Hippocampal formation (tissue), 2 donors: ENCODE measurements around the gene NEMP1.
"Not testable (repeated sequence)": the region's sequence is repeated elsewhere in the genome, so short reads cannot be mapped to it uniquely, and the experiment has no call there.

Source experiments
- DNase-seq, 2 donors: peaks; one replicate each; lab custom pipeline; 2025; lab: John Stamatoyannopoulos, UW

The NEMP1 gene

DNA sequence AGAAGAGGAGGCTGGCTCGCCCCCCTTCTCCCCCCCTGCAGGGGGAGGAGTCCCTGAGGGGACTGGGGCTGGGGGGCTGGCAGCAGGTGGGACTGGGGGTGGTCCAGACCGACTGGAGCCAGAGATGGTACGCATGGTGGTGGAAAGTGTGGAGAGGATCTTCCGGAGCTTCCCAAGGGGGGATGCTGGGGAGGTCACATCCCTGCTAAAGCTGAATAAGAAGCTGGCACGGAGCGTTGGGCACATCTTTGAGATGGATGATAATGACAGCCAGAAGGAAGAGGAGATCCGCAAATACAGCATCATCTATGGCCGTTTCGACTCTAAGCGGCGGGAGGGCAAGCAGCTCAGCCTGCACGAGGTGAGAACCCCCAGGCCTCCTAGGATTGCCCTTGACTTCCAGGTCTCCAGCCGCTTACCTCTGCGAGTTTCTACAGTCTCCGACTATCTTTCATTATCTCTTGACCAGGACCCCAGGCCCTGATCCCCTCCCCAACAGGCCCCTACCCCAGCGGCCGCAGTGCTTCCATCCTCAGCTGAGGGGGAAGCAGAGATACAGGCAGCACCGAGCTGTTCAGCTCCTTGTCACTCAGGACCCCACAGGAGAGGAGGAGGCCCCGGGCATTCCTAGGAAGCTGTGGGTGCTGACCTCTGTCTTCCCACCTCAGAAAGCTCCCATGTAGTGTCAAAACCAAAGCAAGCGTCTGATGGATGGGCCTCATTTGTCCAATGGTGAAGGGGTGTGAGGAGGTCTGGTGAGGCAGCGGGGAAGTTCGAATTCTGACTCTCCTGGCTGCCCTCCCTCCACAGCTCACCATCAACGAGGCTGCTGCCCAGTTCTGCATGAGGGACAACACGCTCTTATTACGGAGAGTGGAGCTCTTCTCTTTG is 13.3 kb upstream of the NEMP1 start:
- DNase-seq = no peak

DNA sequence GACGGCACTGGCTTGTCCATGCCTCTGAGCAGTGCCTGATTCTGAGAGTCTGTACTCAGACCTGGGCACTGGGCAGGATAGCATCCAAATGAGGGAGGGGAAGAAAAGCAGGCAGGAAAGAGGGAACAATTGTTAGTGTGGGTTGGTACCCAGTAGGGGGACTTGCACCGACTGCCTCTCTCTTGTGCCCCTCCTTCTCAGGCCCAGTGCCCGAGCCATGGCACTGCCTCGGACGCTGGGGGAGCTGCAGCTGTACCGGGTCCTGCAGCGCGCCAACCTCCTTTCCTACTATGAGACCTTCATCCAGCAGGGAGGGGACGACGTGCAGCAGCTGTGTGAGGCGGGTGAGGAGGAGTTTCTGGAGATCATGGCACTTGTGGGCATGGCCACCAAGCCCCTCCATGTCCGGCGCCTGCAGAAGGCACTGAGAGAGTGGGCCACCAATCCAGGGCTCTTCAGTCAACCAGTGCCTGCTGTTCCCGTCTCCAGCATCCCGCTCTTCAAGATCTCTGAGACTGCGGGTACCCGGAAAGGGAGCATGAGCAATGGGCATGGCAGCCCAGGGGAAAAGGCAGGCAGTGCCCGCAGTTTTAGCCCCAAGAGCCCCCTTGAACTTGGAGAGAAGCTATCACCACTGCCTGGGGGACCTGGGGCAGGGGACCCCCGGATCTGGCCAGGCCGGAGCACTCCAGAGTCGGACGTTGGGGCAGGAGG is 12.5 kb upstream of the NEMP1 start:
- peak; percentile 55 to 56 for DNase-seq

- no peak for DNase-seq
These were observed 11.9 kb upstream of the NEMP1 start for GRCh38 chr12:57090490-57090889.

DNA sequence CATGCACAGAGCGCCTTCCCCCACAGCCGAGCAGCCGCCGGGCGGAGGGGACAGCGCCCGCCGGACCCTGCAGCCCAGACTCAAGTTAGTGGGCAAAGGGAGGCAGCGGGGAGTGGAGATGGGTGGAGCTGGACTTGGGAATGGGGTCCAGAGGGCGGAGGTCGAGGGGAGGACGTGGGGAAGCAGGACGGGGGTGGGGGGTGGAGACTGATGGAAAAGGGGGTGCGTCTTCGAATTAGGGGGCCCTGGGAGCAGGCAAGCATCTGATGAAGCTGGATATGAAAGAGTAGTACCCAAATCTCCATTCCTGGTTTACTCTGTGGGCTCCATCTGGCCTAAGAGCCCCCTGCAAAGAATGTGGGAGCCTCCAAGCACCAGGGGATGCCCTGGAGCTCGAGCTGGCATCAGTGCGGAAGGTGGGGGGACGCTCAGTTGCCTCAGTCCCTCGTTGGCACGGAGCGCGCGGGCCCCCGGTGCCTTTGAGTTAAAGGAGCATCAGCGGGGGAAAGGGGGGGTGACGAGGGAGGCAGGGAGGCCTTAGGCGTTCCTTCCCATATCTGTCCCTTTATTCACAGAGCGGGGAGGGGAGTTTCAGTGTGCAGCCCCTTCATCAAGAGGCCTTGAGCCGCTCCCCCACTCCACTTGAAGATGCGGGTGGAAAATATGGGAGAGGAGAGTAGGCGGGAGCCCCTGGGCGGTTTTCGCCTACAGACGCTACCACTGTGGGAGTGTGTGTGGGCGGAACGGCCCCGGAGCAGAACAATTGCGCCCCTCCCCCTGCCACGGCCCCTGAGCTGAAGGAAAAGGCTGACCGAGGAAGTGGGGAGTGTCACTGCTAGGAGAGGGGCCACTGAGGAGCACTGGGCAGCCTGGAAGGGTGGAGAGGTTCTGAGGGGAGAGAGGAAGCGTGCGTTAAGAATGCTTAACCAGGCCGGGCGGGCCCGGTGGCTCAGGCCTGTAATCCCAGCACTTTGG is 11.0 kb upstream of the NEMP1 start:
- DNase-seq = peak in 1 of 2 donors; percentile 41

DNA sequence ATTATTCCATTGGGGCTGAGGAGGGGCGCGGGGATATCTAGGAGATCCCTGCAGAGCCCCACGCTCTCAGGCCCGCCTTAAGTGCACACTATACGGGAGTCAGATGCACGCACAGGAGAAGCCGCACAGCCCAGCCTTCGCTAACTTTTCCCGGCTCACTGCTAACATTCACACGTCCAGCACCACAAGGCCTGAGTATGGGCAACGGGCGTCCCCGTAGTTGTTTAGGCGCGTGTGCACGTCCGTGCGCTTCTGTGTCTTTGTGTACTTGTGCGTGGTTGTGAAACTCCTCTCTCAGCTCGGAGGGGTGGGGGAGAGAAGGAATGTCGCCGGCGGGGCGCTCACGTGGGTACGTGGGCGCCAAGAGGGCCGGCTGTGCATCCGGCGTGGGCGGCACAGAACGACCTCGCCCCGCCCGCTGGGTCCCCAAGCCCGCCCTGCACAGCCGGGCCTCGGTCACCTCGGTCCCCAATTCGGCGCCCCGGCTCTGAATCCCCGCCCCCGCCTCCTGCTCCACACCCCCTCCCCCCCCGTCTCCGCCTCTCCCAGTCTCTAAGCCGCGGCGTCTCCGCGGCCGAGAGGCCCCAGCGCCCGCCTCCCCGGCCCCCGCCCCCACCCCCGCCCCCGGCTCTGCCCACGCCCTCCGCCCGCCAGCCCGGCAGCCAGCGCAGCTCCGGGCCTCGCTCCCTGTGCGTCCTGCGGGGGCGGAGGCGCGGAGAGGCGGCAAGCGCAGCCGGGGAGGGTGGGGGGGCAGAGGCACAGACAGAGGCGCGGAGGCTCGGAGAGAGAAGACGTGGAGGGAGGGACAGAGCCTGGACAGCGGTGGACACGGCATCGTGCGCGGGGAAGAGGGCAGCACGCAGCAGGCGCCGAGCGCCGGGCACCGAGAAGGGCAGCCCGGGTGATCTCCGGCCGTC is 10.0 kb upstream of the NEMP1 start, which contains the start of gene NAB2:
NAB2 (plus strand) TSS at position 761 of the 917 bp plus-strand sequence. CDS start 158 bp downstream, outside the sequence.
- peak; percentile 90 to 91 for DNase-seq

DNA sequence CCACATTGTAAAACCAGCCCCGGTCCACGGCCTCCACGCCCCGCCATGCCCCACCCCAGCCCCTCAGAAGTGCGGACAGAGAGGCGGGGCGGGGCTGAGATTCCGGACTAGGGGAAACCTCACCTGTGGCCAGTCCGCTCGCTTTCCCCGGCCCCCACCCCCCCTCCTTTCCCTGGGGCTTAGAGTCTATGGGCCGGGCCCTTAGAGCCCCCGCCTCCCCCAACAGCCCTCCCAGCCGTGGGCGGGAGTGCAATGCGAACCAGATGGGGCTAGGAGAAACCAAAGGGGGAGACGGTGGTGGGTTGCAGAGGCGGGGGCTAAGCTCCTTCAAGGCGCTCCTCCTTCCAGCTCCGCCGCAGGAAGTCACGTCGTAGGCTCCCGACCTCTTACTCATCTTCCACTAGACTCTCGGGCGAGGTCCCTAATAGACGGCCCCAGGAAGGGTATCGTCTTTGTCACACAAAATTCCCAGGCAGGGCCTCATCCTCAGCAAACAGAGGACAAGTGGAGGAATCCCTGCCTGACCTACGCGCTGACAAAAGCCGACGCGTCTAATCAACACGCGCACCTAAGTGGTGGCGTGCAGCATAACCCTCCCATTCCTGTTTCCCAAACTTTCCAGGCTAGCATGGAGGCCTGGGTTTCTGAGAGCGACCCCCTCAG is 9.2 kb upstream of the NEMP1 start:
- DNase-seq = no peak

DNA sequence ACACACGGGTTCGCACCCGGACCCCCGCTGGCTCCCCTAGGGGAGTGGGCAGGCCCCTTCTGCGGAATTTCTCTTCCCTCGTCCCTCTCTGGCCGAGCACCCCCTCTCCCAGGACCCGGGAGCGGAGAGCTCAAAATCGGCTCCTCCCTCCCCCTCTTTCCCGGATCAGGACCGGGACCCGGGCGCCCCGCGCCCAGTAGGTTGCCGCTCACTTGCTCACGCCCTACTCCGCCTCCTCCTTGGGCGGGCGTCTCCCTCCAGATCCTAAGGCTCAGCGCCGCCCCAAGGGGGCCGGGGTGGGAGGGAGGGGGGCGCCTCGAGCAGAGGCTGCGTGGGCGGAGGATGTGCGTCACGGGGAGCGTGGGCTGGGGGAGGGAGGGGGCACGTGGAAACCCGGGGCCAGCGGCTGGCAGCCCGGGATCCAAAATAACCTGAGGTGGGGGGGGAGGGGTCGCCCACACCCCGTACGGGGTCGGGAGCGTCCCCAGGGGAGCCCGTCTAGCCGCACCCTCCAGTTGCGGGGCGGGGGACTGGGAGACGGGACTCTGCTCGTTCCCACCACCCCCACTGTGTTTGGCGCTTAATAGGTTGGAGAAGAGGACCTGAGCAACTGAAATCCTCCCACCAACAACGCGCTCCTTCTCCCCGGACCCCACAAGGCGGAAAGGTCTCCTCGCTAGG is 8.6 kb upstream of the NEMP1 start:
- DNase-seq = peak; percentile 46 to 59

- peak; percentile 26 to 63 for DNase-seq
These were observed 8.0 kb upstream of the NEMP1 start for GRCh38 chr12:57086493-57087009.

DNA sequence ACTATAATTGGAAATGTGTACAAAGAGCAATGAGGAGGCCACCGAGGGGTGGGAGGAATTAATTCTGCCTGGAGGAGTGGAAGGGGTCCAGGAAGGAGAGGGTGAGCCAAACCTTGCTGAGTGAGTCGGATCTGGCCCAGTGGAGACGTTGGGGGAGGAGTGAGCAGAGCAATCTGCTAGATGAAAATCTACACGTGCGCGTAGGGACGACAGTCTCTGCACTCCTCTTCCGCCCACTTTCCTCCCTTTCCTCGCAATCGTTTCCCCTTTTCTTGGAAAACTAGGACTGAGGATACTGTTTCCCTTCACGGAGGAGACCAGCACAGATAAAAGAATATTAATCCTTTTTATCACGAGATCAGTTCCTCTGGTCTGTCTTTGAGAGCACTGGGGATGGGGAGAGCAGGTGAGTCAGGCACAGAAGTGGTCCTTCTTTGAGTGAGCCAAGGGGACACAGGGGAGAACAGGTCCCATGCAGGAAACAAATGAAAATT is 7.5 kb upstream of the NEMP1 start:
- DNase-seq = no peak

DNA sequence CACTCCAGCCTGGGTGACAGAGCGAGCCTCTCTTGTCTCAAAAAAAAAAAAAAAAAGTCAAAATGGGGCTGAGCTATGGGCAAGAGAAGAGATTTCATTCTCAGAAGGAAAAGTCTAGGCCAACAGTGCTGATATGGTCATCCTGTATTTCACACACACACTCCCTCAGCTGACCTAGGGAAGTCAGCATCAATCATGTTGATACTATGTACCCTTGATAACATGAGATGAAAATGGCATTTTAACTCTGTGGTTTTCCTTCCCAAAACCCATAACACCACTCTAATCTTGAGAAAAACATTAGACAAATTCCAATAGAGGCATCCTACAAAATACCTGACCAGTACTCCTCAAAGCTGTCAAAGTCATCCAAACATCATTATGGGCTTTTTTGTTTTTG is 2.3 kb upstream of the NEMP1 start:
- no peak for DNase-seq

GRCh38 chr12:57079821-57080220 is 1.2 kb upstream of the NEMP1 start:
- no peak for DNase-seq

- not testable (repeated sequence) for DNase-seq
These were observed 4.8 kb downstream of the NEMP1 start for GRCh38 chr12:57073566-57074450.

- DNase-seq = no peak
These were observed 5.9 kb downstream of the NEMP1 start for GRCh38 chr12:57072661-57073060.

GRCh38 chr12:57069523-57069922 is 9.1 kb downstream of the NEMP1 start:
- peak; percentile 42 to 86 for DNase-seq

GRCh38 chr12:57066245-57066644 is 12.3 kb downstream of the NEMP1 start:
- no peak for DNase-seq

DNA sequence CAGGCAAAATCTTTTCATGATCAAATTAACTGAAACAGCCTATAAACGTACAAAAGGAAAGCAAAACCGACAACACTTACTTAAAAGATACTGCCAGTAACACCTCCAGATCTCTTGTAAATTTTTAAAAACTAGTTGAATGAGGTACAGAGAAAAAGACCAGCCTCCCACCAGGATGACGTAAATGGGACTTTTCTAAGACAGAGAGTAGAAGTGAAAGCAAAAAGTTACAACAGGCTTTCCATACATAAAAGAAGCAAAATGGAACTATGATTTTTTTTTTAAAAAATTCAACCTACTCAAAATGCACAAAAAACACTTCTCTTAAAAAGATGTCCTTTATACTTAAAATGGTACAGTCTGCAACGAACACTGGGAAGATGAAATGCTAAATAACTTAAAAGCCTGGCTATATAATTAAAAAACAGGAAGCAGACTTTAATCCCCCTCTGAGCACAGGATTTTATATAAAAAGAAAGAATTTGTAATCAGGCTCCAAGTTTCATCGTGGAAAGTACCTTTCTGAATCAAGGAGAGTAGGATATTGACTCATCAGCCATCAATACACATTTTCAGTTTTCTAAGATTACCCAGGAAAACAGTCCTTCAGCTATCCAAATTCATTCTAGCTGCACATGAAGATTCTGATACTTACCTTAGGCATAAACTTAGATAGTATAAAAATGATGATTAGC is 14.5 kb downstream of the NEMP1 start:
- DNase-seq = no peak

GRCh38 chr12:57058454-57058853 is 20.1 kb downstream of the NEMP1 start:
- DNase-seq = no peak
